GM19035 (cell line): Measurements from ENCODE around the gene MYLK2.
"Not testable (repeated sequence)": the region's sequence is repeated elsewhere in the genome, so short reads cannot be mapped to it uniquely, and the experiment has no call there.

Experiments used
- ATAC-seq: cut with Tn5 transposase; IDR thresholded peaks from one replicate; pipeline ENCODE4 v1.9.1; 2021; ENCODE audit not compliant: unreplicated experiment

Gene MYLK2

DNA sequence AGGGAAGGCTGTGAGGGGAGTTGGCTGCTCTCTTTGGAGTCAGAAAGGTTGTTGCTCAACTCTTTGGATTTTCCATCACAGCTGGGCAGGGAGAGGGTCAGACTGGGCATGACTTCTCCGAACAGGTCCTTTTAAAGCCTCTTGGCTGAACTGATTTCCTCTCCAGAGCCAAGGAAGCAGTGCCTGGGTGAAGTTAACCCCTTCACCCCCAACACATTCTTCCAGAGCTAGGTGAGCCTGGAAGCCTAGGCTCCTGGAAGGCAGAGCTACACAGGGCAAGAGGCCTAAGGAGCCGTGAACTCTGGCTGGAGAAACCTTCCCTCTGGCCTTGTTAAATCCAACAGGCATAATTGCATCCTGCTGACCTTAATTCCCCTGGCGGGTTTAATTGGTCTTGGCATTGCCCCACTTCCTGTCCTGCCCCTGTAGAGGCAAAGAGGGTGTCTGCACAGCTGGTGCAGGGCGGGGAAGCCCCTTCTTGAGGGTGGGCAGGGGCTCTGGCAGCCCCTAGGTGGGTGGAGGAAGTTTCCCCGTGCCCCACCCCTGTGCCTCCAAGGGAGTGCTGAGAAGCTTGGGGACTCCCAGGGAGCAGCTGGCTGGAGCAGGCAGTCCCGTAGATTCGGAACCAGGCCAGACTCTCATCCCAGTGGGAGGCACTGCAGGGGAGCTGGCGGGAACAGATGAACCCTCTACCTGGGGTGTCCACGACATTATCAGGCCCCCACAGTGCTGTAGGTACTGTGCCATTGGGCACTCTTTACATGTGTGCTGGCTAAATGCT is 3.6 kb upstream of the MYLK2 start:
- no peak for ATAC-seq

DNA sequence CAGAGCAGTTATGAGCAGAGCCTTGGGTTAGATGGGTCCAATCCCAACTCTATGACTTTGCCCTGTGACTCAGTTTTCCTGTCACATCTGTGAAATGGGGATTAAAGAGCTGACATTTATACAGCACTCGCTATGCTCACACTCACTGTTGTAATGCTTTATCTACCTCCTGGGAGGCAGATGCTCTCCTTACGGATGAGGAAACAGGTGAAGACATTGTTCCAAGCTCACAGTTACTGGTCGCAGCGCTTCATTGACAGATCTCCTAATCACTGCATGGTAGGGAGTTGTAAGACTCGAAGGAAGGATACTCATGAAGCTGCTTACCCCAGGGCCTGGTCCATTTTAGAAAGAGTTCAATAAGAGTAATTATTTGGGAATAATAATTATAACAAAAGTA is 2.9 kb upstream of the MYLK2 start:
- no peak for ATAC-seq

DNA sequence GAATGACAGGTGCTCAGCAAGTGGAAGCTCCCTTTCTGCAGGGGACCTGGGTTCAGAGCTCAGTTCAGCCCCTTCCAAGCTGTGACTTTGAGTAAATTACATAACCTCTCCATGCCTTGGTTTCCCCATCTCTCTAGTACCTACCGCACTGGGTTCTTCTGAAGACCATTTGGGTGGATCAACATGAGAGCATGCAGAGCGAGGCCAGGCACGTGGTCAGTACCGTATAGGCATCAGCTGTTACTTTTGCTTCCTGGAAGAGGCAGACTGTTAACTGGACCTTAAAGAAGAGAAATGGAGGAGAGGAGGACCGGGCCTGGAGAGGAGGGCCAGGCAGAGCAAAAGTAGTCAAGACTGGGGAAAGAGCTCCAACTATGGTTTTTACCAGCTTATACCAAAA is 1.7 kb upstream of the MYLK2 start:
- ATAC-seq, result no peak

DNA sequence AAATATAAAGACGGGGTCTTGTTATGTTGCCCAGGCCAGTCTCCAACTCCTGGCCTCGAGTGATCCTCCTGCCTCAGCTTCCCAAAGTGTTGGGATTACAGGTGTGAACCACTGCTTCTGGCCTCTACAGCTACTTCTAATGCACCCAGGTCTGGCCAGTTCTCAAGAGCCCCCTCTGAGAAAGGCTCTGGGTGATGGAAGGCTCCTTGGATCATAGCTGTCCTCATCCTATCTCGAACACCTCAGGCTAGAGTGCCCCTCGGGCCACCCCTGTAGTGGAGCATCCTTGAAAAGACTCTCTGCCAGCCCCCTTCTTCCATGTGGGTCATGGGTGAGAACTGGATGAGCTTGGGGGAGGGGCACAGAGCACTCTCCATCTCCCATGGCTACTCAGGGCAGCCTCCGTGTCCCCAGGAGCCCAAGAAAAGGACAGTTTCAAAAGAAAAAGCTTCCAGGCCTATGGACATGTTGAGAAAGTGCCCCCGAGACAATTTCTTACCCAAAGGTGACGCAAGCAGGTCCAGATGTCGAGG is 714 bp upstream of the MYLK2 start:
- ATAC-seq, result no peak

DNA sequence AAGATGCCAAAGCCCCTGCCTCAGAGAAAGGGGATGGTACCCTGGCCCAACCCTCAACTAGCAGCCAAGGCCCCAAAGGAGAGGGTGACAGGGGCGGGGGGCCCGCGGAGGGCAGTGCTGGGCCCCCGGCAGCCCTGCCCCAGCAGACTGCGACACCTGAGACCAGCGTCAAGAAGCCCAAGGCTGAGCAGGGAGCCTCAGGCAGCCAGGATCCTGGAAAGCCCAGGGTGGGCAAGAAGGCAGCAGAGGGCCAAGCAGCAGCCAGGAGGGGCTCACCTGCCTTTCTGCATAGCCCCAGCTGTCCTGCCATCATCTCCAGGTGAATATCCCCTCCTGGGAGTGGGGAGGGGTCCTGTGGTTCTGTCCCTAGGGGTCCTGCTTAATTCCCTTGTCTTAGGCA is 1.1 kb downstream of the MYLK2 start:
- no peak for ATAC-seq

DNA sequence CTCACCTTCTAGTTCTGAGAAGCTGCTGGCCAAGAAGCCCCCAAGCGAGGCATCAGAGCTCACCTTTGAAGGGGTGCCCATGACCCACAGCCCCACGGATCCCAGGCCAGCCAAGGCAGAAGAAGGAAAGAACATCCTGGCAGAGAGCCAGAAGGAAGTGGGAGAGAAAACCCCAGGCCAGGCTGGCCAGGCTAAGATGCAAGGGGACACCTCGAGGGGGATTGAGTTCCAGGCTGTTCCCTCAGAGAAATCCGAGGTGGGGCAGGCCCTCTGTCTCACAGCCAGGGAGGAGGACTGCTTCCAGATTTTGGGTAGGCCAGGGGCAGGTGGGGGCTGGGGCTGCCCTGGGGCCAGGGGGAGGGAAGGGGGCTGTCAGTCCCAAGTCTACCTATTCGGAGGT is 2.3 kb downstream of the MYLK2 start:
- ATAC-seq, result no peak

DNA sequence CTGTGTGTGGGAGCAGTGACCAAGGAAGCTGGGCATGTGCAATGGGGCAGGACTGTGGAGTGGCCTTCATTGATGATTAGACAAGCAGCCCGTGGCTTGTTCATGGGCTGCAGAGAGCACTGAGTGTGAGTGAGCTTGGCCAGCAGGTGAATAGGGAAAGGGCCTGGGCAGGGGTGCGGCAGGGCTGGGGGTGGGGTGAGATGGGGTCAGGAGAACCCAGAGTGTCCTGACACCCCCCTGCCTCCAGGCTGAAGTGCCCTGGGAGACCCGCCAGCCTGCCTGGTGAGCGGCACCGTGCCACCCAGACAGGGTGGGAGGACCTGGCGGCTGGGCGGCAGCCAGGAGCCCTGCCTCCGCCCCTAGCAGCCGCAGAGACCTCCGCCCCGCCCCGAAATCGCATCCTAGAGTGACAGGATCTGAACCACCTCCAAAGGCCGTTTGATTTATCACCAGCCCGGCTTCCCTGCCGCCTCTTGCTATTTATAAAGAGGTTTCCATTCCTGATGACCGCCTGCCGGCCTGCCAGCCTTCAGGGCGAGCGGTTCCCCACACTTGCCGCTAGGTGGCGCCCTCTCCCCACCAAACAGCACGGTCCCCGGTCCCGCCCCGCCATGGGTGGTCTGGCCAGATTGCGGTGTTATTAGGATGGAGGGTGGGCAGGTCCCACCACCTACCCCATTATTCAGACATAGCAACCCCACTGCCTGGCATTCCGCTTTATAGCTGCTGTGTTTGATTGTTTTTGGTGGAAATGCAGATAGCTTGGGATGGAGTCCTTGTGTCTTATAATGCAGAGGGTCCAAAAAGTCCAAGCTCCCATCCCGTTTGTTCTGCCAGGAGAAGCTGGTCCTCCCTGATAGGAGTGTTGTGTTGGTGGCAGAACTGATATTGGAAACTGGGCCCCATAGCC is 3.5 kb downstream of the MYLK2 start:
- peak; percentile 76 for ATAC-seq

DNA sequence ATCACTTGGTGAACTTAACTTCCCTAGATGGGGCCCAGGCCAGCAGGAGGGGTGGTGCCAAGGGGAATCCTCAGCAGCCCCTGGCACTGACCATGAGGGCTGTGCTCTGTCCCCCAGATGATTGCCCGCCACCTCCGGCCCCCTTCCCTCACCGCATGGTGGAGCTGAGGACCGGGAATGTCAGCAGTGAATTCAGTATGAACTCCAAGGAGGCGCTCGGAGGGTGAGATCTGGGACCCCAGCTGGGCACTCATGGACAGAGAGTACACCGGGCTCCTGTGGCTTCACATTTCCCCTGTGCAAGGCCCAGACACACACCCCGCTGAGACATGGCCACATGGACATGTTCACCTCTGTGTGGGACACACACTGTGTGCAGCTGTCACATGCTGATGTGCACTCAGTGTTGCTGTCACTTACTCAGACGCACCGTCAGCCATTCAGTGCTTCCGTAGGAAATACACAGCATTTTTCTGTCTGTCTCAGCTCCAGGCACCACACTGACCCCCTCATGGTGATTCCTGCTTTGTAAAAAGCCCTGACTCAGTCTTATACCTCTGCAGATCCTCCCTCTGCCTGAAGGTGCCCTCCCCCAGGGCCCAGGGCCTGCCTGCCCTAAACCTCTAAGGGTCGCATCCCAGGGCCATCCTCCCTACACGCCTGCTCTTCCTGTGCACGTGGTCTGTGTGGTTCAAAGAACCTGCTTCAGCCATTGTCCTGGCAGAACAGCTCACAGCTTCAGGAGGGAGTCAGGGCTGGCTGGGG is 4.4 kb downstream of the MYLK2 start:
- ATAC-seq, result no peak

DNA sequence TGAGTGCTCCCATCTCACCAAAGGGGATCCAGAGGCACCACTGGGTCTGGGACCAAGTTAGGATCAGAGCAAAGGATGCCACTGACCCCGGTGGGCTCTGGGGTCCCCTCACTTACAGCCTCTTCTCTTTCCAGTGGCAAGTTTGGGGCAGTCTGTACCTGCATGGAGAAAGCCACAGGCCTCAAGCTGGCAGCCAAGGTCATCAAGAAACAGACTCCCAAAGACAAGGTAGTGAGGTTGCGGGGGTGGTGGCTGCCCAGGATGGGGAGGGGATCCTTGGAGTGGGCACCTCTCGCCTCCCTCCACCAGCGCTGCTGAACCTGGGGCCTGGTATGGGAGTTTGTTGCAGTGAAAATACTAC is 4.9 kb downstream of the MYLK2 start:
- ATAC-seq, result no peak

DNA sequence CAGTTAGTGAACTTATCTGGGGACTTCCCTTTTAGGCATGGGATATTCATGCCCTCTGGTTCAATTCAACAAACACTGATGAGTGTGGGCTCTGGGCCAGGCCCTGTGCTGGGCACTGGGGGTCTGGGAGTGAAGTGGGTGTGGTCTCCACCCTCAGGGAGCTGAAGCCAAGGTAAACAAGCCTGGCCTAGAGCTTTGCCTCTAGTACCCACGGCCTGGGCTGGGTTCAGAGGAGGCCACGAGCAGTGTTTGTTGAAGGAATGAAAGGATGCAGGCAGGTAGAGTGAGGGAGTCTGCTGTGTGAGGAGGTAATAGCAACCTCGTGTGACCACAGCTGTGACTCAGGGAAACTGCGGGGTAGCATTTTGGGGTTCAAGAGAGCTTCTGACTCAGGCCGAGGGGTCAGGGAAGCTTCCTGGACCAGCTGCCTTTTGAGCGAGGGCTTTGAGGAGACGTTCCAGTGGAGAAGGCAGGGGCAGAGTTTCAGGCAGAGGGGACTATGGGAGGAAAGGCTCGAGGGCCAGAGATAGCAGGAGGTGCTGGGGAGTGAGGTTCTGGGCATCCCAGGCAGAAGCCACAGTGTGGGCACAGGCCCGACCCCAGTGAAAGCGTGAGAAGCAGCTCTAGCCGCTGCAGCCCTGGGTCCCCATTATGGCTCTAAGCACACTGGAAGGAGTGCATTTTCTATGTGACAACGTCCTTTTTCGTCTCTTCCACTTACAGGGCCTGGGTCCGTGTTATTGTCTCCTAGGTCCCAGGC is 5.6 kb downstream of the MYLK2 start:
- ATAC-seq, result no peak

DNA sequence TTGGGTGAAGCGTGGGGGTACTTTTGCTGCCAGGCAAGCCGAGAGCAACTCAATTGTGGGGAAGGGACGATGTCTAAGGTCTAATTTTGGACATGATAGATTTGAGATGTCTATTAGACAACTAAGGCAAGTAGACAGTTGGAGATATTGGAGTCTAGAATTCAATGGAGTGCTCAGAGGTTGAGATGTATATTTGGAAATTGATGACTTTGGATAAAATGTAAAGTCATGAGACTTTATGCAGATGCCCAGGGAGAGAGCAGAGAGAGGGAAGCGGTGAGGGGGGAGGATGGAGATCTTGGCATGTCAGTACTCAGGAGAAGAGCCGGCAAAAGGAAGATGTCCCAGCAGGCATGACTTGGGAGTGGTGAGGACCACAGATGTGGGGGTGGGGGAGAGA is 6.9 kb downstream of the MYLK2 start:
- no peak for ATAC-seq

DNA sequence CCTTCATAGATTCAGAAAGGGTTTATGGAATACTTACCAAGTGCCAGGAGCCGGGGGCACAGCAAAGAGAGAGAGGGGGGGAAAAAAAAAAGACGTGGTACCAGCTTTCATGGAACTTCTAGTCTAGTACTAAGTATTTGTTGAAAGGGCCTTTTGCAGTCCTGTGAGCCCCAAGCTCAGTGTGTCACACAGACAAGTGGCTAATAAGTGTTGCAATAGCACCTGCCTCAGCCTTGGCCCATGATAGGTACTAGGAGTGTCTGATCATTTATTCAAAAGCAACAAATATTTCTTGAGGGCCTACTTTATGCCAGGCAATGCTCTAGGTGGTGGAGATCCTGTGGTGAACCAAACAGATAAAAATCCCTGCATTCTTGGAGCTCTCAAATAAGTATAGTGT is 7.9 kb downstream of the MYLK2 start:
- no peak for ATAC-seq

DNA sequence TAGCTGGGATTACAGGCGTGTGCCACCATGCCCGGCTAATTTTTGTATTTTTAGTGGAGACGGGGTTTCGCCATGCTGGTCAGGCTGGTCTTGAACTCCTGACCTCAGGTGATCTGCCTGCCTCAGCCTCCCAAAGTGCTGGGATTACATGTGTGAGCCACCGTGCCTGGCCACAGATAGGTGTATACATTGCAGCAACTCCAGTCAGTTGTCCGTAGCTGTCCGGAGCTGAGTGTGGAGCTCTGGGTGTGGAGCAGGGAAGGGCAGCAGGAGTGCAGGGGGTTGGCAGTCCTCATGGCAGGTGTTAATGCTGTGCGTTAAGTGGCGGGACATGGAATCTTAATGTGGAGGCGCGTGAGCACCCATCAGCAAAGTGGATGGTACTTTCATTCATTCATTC is 8.9 kb downstream of the MYLK2 start:
- not testable (repeated sequence) for ATAC-seq

DNA sequence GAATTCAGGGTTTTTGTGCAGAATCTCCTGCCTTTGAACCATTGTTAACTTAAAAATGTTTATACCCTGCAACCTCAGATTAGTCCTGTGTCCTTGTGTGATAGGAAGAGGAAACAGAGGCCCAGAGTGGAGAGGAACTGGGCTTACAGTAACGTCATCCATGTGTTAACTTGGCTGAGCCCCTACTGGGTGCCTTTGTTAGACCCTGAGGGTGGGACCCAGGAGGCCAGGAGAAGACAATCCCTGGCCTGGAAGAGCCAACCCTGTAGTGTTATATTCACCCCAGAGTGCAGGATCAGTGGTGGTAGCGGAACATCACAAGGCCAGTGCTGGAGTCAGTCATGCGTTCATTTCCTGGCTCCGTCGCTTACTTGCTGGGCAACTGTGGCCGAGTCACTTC is 10.6 kb downstream of the MYLK2 start:
- ATAC-seq, result no peak

DNA sequence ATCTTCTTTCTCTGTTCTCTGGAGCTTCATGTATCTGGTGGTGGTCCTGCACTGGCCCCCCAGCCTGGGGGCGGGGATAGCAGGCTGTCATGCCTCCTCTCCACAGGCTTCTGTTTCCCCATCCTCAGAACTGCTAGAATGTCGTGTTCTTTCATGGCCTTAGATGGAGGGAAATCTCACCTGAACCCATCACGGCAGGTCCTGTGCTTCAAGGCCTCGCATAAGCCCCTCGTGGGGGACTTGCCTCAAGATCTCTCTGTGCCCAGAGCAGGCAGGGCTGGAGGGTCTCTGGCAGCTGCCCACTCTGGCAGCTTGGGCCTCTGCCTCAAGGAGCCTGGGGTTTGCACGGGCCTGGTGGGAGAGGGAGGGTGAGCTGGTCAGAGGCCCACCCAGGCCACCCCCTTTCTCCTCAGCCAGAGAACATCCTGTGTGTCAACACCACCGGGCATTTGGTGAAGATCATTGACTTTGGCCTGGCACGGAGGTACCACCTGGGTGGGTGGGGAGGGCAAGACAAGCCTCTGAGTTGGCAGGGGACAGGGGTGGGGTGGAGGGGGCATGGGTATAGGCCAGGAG is 11.3 kb downstream of the MYLK2 start:
- no peak for ATAC-seq

DNA sequence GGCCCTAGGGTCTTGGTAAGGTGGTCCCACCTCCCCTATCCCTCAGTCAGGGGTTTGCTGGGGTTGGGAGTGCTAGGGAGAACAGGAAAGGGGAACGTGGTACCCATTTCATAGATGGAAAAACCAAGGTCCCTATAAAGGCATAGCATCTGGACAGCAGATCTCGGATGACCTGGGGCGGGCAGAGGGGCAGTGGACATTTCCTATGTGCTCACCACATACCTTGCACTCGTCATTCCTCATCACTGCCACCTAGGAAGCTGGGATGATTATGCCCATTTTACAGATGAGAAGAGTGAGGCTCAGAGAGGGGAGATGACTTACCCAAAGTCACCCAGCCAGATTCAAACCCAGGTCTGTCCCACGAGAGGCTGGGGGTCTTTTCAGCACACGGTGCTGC is 12.1 kb downstream of the MYLK2 start:
- no peak for ATAC-seq

DNA sequence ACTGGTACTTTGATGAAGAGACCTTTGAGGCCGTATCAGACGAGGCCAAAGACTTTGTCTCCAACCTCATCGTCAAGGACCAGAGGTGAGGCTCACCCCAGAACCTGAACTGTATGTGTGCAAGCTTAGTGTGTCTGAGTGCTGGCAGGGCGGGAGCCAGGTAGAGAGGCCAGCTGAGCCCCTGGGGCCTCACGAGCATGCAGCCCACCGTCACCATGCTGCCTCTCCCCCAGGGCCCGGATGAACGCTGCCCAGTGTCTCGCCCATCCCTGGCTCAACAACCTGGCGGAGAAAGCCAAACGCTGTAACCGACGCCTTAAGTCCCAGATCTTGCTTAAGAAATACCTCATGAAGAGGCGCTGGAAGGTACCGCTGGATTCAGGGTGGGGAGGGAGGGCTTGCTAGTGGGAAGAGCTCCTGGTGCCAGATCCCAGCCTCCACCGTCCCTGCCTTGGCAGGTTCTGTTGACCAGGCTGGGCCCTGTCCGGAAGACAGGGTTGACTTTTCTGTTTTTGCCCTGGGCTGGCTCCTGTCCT is 12.7 kb downstream of the MYLK2 start:
- no peak for ATAC-seq

DNA sequence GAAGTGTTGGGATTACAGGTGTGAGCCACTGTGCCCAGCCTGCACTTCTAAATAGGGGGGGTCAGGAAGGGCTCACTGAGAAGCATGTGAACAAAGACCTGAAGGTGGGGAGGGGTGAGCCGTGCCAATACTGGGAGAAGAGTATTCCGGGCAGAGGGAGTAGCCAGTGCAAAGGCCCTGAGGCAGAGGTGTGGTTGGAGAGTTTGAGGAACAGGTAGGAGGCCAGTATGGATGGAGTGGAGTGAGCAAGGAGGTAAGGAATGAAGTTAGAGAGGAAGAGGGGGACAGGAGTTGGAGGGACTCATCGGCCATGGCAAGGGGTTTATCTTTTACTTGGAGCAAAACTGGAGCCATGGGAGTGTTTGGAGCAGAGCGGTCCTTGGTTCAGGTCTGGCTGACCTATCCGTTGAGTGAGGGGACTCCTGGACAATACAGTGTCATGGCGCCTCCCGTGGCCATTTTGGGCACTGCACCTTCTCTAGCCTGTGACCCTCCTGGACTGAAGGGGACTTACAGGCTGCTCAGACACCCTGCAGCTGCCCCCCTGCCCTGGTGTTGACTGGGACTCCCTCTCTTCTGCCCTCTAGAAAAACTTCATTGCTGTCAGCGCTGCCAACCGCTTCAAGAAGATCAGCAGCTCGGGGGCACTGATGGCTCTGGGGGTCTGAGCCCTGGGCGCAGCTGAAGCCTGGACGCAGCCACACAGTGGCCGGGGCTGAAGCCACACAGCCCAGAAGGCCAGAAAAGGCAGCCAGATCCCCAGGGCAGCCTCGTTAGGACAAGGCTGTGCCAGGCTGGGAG is 14.2 kb downstream of the MYLK2 start:
- ATAC-seq, result no peak

DNA sequence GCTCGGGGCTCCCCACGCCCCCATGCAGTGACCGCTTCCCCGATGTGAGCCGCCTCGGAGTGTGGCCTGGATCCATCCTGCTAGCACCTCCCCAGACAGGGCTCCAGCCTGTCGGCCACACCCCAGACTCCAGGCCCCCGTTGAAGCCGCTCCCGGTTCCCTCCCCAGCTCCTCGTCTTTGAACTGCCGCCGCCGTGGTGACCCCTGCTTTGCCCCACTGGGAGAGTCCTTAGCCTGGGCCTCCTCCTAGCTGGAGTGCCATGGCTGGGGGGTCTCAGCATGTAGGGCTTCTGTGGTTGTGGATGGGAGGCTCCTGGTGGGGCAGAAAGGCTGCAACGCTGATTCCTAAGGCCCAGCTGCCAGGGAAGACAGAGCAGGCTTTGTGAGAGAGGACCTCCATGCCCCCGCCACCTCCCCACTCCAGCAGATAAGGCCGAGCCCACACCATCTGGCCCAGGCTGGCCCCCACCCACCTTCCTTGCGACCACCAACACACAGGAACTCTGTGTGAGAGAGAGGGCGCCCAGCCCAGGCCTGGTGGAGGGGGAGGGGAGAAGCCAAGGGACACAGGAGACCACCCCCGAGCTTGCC is 14.9 kb downstream of the MYLK2 start:
- no peak for ATAC-seq
